ENCODE results near the gene CLCNKA.
A peak's percentile ranks its signal among the peaks of the same experiment; 100 is the strongest.
"Not testable (repeated sequence)": the region's sequence is repeated elsewhere in the genome, so short reads cannot be mapped to it uniquely, and the experiment has no call there.

Gene CLCNKA

GRCh38 chr1:16017461-16018303 is 4.2 kb upstream of the CLCNKA start, which contains the start of gene HSPB7:
HSPB7 (minus strand) TSS chr1:16018043; CDS start chr1:16017963, 80 bp downstream.
- peak; percentile 96 for DNase-seq (ENCODE audit: low spot score)

DNA sequence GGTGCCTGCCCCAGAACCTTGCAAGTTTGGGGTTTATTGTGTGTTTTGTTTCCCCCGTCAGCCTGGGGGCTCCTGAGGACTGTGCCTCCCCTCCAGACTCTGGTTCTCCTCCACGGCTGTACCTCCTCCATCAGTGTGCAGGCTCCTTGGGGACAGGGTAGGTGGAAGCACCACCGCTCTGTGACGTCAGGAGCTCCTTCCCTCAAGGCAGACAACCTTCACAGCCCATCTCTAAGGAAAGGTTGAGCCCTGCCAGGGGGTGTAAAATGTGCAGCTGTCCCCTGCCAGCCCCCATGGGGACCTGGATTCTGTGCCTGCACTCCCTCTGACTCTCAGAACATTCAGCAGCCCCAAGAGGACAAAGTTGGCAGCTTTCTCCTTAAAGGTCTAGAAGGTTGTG is 3.5 kb upstream of the CLCNKA start:
- DNase-seq (ENCODE audit: low spot score) = no peak

GRCh38 chr1:16018749-16019643 is 2.8 kb upstream of the CLCNKA start:
- peak; percentile 46 for DNase-seq (ENCODE audit: low spot score)

DNA sequence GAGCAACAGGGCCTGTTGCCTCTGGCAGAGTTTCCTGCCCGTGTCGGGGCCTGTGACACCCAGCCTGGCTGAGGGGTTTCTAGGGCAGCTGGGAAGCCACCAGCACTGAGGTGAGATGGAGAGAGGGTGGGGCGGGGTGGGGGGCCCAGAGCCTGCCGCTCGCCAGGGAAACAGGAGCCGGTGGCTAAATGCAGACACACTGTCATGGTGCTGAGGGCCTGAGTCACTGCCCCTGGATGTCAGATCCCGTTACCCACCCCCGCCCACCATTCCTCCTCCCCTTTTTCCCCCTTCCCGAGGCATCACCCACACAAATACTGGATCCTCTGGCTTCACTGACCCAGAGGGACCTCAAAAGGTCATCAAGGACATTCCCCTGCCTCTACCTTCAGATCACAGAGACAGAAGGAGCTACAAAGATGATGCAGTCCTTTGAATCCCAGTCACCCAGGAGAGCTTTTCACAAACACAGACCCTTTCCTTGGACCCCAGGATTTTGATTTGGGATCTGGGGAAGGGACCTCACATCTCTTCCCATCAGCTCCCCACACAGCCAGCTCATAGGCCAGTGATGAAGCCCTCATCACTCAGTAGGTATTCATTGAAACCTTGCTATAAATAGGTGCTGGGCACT is 2.1 kb upstream of the CLCNKA start:
- peak; percentile 67 for DNase-seq (ENCODE audit: low spot score)

DNA sequence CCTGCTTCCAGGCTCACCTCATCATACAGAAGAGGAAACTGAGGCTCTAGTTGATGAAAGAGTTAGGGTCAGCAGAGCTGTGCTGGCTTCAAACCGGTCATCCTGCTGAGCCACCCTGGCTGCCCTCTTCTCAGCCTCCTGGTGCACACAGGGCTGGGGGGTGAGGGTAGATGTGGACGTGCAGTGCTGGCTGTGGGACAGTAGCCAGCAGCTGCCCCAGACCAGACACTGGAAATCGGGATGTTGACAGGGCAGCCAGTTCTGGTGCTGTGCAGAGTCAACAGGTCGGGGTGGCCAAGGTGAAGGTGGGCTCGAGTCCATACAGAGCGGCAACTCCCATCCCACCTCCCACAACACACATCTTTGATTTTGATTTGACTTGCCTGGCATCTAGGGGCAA is 1.5 kb upstream of the CLCNKA start:
- no peak for DNase-seq (ENCODE audit: low spot score)

DNA sequence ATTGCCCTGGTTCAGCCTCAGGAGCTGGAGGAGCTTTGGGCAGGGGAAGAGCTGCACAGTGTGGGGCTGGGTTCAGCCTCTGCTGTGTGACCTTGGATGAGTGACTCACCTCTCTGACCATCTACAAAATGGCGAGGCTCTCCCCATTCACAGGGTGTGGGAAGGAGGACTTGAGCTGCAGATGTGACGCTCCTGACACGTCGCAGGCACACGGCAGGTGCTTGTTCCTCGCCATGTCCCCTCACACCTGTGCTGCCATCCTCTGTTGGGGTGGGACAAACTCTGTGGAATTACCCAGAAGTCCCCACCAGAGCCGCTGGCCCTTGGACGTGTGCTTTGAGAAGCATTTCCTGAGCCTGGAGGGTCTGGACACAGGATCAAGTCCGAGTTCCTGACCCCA is 958 bp upstream of the CLCNKA start:
- not testable (repeated sequence) for DNase-seq (ENCODE audit: low spot score)

DNA sequence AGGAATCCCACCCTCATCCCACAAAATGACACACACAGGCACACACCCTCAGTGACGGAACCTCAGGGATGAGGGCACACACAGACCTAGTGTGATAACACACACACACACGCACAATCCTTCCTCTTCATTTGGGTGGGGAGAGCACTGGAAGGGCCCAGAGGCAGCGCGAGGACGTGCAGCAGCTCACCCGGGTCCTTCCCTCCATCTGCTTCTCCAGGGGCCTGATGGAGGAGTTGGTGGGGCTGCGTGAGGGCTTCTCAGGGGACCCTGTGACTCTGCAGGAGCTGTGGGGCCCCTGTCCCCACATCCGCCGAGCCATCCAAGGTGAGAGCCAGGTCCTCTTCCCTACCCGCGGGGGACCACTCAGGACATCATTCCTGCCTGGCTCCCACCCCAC is 557 bp downstream of the CLCNKA start:
- no peak for DNase-seq (ENCODE audit: low spot score)

- no peak for DNase-seq (ENCODE audit: low spot score)
Measured at GRCh38 chr1:16023050-16023653, 1.3 kb downstream of the CLCNKA start.

- DNase-seq (ENCODE audit: low spot score) = not testable (repeated sequence)
Measured at GRCh38 chr1:16026302-16026701, 4.5 kb downstream of the CLCNKA start.

DNA sequence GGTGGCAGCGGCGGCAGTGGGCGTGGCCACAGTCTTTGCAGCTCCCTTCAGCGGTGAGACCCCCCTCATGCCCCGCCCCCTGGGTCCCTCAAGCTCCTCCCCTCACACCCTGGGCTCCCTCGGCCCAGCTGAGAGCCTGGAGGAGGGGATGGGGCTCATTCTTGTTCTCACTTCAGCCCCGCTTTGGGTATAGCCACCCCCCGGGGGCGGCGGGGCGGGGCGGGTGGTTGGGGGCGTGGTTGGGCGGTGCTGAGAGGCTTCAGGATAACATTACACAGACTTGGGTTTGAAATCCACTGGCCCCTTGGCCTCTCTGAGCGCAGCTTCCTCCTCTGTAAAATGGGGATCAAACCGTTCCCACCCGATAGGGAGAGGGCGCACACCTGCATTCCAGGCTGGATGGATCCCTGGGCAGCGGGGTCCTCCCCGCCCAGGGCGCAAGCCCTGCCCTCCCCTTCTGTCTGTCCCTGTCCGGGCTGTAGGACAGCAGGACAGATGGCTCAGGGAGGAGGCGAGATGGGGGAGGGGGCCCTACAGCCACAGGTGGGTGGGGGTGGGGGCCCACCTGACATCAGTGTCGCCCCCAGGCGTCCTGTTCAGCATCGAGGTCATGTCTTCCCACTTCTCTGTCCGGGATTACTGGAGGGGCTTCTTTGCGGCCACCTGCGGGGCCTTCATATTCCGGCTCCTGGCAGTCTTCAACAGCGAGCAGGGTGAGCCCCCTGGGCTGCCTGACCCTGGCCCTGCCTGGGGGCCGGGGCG is 5.1 kb downstream of the CLCNKA start:
- no peak for DNase-seq (ENCODE audit: low spot score)

GRCh38 chr1:16028237-16029002 is 6.6 kb downstream of the CLCNKA start:
- DNase-seq (ENCODE audit: low spot score) = no peak

DNA sequence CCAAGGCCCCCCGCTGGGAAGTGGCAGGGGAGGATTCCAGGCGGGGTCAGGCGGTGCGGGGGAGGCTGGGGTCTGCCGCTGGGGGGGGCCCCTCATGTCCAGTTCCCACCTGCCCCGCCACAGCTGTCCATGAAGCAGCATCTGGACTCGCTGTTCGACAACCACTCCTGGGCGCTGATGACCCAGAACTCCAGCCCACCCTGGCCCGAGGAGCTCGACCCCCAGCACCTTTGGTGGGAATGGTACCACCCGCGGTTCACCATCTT is 7.1 kb downstream of the CLCNKA start:
- not testable (repeated sequence) for DNase-seq (ENCODE audit: low spot score)

GRCh38 chr1:16029288-16029687 is 7.5 kb downstream of the CLCNKA start:
- no peak for DNase-seq (ENCODE audit: low spot score)

DNA sequence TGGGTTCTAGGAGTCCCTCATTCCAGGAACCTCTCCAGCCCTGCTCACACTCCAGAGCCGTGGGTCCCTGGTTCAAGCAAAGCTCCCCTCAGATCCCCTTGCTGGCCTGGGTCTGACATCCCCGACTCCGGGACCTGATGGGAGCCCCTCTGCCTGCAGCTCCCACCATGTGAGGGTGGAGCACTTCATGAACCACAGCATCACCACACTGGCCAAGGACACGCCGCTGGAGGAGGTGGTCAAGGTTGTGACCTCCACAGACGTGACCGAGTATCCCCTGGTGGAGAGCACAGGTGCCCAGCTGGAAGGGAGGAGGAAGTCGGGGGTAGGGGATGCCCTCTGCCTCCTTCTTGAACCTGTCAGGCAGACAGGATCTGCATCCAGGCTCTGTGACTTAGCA is 9.7 kb downstream of the CLCNKA start:
- no peak for DNase-seq (ENCODE audit: low spot score)

DNA sequence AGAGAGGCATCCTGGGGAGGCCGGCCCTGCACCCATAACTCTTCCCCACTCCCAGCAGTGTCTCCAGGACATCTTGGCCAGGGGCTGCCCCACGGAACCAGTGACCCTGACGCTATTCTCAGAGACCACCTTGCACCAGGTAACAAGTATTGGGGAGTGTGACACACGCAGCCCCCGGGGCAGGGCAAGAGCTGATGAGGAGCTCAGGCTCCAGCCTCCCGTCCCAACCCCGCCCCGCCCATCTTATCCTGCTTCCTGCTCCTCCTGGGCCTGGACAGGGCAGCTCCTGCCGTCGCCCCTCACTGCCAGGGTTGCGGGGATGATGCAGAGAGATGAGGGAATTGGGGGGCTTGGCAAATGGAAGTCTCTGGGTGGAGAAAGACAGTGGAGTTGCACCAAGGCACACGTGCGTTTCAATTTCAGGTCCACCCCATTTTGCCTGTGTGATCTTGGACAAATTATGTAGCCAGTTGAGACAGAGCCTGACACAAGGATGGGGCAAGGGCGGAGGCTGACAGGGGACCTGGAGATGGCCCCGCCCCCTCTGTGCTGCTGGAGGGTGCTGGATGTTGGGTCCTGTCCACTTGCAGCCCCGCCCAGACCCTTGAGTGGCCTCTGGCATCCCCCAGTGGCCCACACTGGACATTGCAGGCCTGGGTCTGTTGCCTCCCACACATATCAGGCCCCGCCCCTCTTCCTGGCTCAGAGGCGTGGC is 10.7 kb downstream of the CLCNKA start:
- peak; percentile 95 for DNase-seq (ENCODE audit: low spot score)

GRCh38 chr1:16033103-16033632 is 11.3 kb downstream of the CLCNKA start:
- not testable (repeated sequence) for DNase-seq (ENCODE audit: low spot score)

- DNase-seq (ENCODE audit: low spot score) = not testable (repeated sequence)
Measured at GRCh38 chr1:16036461-16036860, 14.6 kb downstream of the CLCNKA start.

DNA sequence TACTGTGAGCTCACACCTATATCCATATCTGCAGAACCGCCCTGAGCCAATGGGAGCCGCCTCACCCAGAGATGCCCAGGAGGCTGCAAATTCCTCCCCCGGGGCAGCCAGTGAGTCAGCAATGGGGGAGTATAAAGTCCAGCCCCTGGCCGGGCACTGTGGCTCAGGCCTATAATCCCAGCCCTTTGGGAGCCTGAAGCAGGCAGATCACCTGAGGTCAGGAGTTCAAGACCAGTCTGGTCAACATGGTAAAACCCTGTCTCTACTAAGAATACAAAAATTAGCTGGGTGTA is 16.7 kb downstream of the CLCNKA start:
- DNase-seq (ENCODE audit: low spot score) = no peak

DNA sequence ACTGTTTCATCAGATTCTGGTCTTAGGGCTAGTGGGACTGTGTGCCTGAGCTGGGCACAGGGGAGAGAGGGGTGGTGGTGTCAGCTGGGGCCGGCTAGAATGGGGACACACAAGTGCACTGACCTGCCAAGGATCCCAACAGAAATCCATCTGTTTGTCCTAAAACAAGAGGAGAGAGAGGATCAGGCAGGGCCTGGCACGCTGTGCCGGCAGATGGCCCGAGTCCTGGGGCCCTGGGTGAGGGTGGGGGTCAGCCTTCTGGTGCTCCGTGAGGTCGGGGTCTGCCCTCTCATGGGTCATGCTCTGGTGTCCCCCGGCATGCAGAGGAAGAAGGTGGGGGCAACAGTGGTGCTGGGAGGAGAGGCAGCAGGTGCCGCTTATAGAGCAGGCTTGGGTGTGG is 18.0 kb downstream of the CLCNKA start:
- not testable (repeated sequence) for DNase-seq (ENCODE audit: low spot score)

- no peak for DNase-seq (ENCODE audit: low spot score)
Measured at GRCh38 chr1:16041200-16041599, 19.4 kb downstream of the CLCNKA start.
